OCI-LY3 (cell line): Measurements from ENCODE around the gene OSBPL9.

ENCODE experiments used
- H2AFZ ChIP-seq: fragments of 200-600, 300-600 bp; shearing (Covaris generic); 2 replicates; pipeline ENCODE4 v1.6.0; 2014; ENCODE audit warnings: antibody characterized with exemption, low read depth, low read length
- H3K27ac ChIP-seq: fragments of 200-600, 300-600 bp; sonication (generic); 2 replicates; pipeline ENCODE4 v1.5.1; 2014; ENCODE audit warnings: mild to moderate bottlenecking, low read length, moderate library complexity, mixed read lengths
- H3K27me3 ChIP-seq: fragments of 200-600, 300-600 bp; sonication (generic); 2 replicates; pipeline ENCODE4 v1.6.1; 2014; ENCODE audit warnings: low read depth, low read length, mixed read lengths
- H3K36me3 ChIP-seq: fragments of 200-600, 300-600 bp; sonication (generic); replicated peaks from 2 replicates; pipeline ENCODE3; 2014; ENCODE audit warnings: low read depth, low read length, mixed read lengths
- H3K4me1 ChIP-seq: fragments of 300-600, 200-600 bp; sonication (generic); 2 replicates; pipeline ENCODE4 v1.6.1; 2014; ENCODE audit warnings: low read length, mixed read lengths
- H3K4me2 ChIP-seq: fragments of 200-600, 300-600 bp; sonication (generic); 2 replicates; pipeline ENCODE4 v1.6.1; 2014; ENCODE audit warnings: low read length, mixed read lengths
- H3K4me3 ChIP-seq: fragments of 300-600, 200-600 bp; sonication (generic); 2 replicates; pipeline ENCODE4 v1.5.1; 2014; ENCODE audit warnings: antibody characterized with exemption, mild to moderate bottlenecking, low read length, moderate library complexity
- H3K79me2 ChIP-seq: fragments of 300-600, 200-600 bp; shearing (Covaris generic); 2 replicates; pipeline ENCODE4 v1.6.1; 2014; ENCODE audit warnings: mild to moderate bottlenecking, low read length, mixed read lengths
- H3K9ac ChIP-seq: fragments of 300-600, 200-600 bp; shearing (Covaris generic); 2 replicates; pipeline ENCODE4 v1.6.0; 2014; ENCODE audit warnings: mild to moderate bottlenecking, low read length, moderate library complexity
- H3K9me3 ChIP-seq: fragments of 200-600, 300-600 bp; shearing (Covaris generic); 2 replicates; pipeline ENCODE4 v1.6.1; 2014; ENCODE audit warnings: low read length, mixed read lengths; ENCODE audit not compliant: insufficient read depth
- H4K20me1 ChIP-seq: fragments of 200-600, 300-600 bp; sonication (generic); 2 replicates; pipeline ENCODE4 v1.6.1; 2016; ENCODE audit warnings: low read length, mixed read lengths; ENCODE audit not compliant: insufficient read depth
- EZH2phosphoT487 ChIP-seq: fragments of 200-600 bp; shearing (Covaris generic); IDR thresholded peaks from 2 replicates; pipeline ENCODE4 v1.6.1; 2018; ENCODE audit warnings: antibody characterized with exemption, mixed run types, low read depth
- TF ChIP-seq, protein P1 (sequence below): fragments of 200-600, 300-600 bp; sonication (generic); IDR thresholded peaks from 2 replicates; pipeline ENCODE4 v1.5.1; 2014; ENCODE audit warnings: antibody characterized with exemption, low read length, low read depth

The OSBPL9 gene

DNA sequence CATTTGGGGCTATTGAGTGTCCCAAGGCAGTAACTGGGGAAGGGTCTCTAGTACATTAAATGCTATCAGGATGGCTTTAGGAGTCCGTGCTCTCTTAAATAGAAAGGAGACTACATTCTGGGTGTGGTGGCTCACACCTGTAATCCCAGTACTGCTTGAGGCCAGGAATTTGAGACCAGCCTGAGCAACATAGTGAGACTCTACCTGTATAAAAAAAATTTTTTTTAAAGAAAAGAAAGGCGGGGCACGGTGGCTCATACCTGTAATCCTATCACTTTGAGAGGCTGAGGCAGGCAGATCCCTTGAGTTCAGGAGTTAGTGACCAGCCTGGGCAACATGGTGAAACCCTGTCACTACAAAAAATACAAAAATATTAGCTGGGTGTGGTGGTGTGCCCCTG lies 21.5 kb downstream of the OSBPL9 start:
- H3K4me2 ChIP-seq: no peak overlapping the region
- no peak overlapping the region for H3K9ac ChIP-seq

DNA sequence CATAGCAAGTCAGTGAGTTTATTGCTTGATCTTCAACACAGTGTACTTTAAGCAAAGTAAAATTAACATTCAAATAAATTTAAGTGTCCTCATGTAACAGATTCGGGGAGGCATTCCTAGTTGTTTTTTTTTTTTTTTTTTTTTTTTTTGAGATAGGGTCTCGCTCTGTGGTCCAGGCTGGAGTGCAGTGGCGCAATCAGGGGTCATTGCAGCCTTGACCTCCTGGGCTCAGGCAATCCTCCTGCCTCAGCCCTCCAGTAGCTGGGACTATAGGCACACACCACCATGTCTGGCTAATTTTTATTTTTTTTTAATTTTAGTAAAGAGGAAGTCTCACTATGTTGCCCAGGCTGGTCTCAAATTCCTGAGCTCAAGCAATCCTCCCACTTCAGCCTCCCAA lies 22.8 kb downstream of the OSBPL9 start:
- Histone ChIP-seq H4K20me1 (no peaks in the 10 kb centered on the region), H3K4me2 (no peak overlapping the region), H3K4me3 (no peak overlapping the region), H3K9me3 (no peaks in the 10 kb centered on the region), H2AFZ (no peak overlapping the region), H3K27ac (no peak overlapping the region), H3K79me2 (no peaks in the 10 kb centered on the region), H3K4me1 (no peaks in the 10 kb centered on the region), H3K27me3 (no peaks in the 10 kb centered on the region), H3K9ac (no peak overlapping the region), H3K36me3 (no peaks in the 10 kb centered on the region)
- TF ChIP-seq, protein P1, sequence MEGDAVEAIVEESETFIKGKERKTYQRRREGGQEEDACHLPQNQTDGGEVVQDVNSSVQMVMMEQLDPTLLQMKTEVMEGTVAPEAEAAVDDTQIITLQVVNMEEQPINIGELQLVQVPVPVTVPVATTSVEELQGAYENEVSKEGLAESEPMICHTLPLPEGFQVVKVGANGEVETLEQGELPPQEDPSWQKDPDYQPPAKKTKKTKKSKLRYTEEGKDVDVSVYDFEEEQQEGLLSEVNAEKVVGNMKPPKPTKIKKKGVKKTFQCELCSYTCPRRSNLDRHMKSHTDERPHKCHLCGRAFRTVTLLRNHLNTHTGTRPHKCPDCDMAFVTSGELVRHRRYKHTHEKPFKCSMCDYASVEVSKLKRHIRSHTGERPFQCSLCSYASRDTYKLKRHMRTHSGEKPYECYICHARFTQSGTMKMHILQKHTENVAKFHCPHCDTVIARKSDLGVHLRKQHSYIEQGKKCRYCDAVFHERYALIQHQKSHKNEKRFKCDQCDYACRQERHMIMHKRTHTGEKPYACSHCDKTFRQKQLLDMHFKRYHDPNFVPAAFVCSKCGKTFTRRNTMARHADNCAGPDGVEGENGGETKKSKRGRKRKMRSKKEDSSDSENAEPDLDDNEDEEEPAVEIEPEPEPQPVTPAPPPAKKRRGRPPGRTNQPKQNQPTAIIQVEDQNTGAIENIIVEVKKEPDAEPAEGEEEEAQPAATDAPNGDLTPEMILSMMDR: no peak
- TF ChIP-seq EZH2phosphoT487: no peak

More for the DNA sequence above, 21.5 kb downstream of the OSBPL9 start:
- TF ChIP-seq EZH2phosphoT487: no peak
- TF ChIP-seq, protein P1: no peak
- Histone ChIP-seq H2AFZ (no peak overlapping the region), H3K4me3 (no peak overlapping the region), H3K36me3 (no peaks in the 10 kb centered on the region), H3K79me2 (no peaks in the 10 kb centered on the region), H3K27ac (no peak overlapping the region), H4K20me1 (no peaks in the 10 kb centered on the region), H3K9me3 (no peaks in the 10 kb centered on the region), H3K4me1 (no peaks in the 10 kb centered on the region), H3K27me3 (no peaks in the 10 kb centered on the region)

DNA sequence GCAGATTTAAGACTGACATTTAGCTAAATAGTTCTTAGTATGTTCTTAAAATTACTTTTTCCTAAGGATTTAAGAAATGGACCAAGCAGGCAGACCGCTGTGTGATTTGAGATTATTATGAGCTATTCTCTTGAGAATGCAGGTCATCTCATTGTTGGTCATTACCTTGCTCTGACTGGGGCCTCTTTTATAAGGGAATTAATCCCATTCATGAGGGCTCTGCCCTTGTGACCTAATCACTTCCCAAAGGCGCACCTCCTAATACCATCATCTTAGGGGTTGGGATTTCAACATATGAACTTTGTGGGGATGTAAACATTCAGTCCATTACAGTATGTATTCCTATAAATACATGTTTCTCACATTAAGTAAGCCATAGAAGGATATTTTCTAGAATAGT lies 24.2 kb downstream of the OSBPL9 start:
- no peak for TF ChIP-seq EZH2phosphoT487
- TF ChIP-seq, protein P1: no peak
- no peaks in the 10 kb centered on the region for H3K4me1 ChIP-seq
- H3K79me2 ChIP-seq: no peaks in the 10 kb centered on the region

DNA sequence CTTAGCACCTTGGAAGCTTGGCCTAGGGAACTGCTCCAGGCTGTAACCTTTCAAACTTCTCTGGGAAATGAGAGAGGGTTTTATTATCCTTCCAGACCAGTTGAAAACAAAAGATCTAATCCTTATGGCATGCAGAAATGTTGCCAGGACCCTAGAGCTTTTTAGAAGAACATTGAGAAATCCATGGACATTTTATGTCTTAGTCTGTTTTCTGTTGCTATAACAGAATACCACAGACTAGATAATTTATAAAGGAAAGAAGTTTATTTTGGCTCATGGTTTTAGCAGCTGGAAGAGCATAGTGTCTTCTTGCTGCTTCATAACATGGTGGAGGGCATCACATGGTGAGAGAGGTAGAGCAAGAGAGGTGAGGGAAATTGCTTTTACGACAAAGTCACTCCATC lies 25.8 kb downstream of the OSBPL9 start:
- no peak overlapping the region for H3K9ac ChIP-seq
- no peak overlapping the region for H2AFZ ChIP-seq
- no peaks in the 10 kb centered on the region for H3K79me2 ChIP-seq
- TF ChIP-seq, protein P1: no peak
- TF ChIP-seq EZH2phosphoT487: no peak
- H3K4me3 ChIP-seq: no peak overlapping the region
- no peak overlapping the region for H3K4me2 ChIP-seq
- no peaks in the 10 kb centered on the region for H3K4me1 ChIP-seq
- no peaks in the 10 kb centered on the region for H3K9me3 ChIP-seq
- no peak overlapping the region for H3K27ac ChIP-seq
- H3K36me3 ChIP-seq: no peaks in the 10 kb centered on the region
- H3K27me3 ChIP-seq: no peaks in the 10 kb centered on the region
- H4K20me1 ChIP-seq: no peaks in the 10 kb centered on the region

More for the DNA sequence above, 24.2 kb downstream of the OSBPL9 start:
- H3K9ac ChIP-seq: no peak overlapping the region
- no peaks in the 10 kb centered on the region for H4K20me1 ChIP-seq
- no peaks in the 10 kb centered on the region for H3K9me3 ChIP-seq
- no peaks in the 10 kb centered on the region for H3K36me3 ChIP-seq
- no peak overlapping the region for H3K4me3 ChIP-seq
- no peak overlapping the region for H3K4me2 ChIP-seq
- no peak overlapping the region for H3K27ac ChIP-seq
- no peak overlapping the region for H2AFZ ChIP-seq
- H3K27me3 ChIP-seq: no peaks in the 10 kb centered on the region
